PC-3 (cell line): ENCODE results near the gene PBRM1. TPM values are rescaled to one million over a fixed set of nuclear protein-coding genes. Genes with fewer than 3 reads are reported as not detected.
A peak's percentile ranks its signal among the peaks of the same experiment; 100 is the strongest.

Source experiments
- ATAC-seq: fragments of 200-7000 bp; cut with Tn5 transposase; 2 replicates; pipeline ENCODE4 v1.9.1; 2020; ENCODE audit warnings: mild to moderate bottlenecking, moderate library complexity
- BruUV-seq: library from RNA; stranded (reverse); fragments of 400-500 nt; replicated peaks from 2 replicates; lab custom pipeline; 2021; lab: Mats Ljungman, UMichigan
- CTCF ChIA-PET: fragments of 300-600 bp; sonication (Branson Sonifier 250); formaldehyde crosslinking; loops from one replicate; lab custom pipeline; 2022; ENCODE audit warnings: antibody characterized with exemption; lab: Charles Lee
- POLR2A ChIA-PET: fragments of 300-600 bp; sonication (Branson Sonifier 250); formaldehyde crosslinking; loops from one replicate; lab custom pipeline; 2022; ENCODE audit warnings: antibody characterized with exemption; ENCODE audit not compliant: unreplicated experiment; lab: Charles Lee
- DNase-seq: peaks from one replicate; pipeline ENCODE4 v3.0.0-alpha.2; 2015
- H2AFZ ChIP-seq: fragments of 300-600 bp; sonication (generic); 2 replicates; pipeline ENCODE4 v1.6.0; 2016; ENCODE audit warnings: antibody characterized with exemption, low read length
- H3F3A ChIP-seq: fragments of 300-600 bp; sonication (generic); one replicate; pipeline ENCODE4 v1.6.0; 2017; ENCODE audit warnings: antibody characterized with exemption, low read length, control low read depth, mild to moderate bottlenecking; ENCODE audit not compliant: unreplicated experiment
- H3K27ac ChIP-seq: fragments of 300-600 bp; sonication (generic); 2 replicates; pipeline ENCODE4 v1.5.1; 2016; ENCODE audit warnings: mild to moderate bottlenecking, low read length
- H3K27me3 ChIP-seq: fragments of 300-600 bp; sonication (generic); 2 replicates; pipeline ENCODE4 v1.6.1; 2016; ENCODE audit warnings: low read length, mixed read lengths
- H3K36me3 ChIP-seq: fragments of 300-600 bp; sonication (generic); 2 replicates; pipeline ENCODE4 v1.6.1; 2016; ENCODE audit warnings: low read depth, mixed run types, low read length, mixed read lengths
- H3K4me1 ChIP-seq: fragments of 300-600 bp; sonication (generic); 2 replicates; pipeline ENCODE4 v1.5.1; 2016; ENCODE audit warnings: low read length; ENCODE audit not compliant: insufficient read depth
- H3K4me2 ChIP-seq: fragments of 300-600 bp; sonication (generic); 2 replicates; pipeline ENCODE4 v1.6.0; 2016; ENCODE audit warnings: low read length
- H3K4me3 ChIP-seq: fragments of 300-600 bp; sonication (generic); 2 replicates; pipeline ENCODE4 v1.5.1; 2016; ENCODE audit warnings: mild to moderate bottlenecking, low read length, mixed read lengths
- H3K79me2 ChIP-seq: fragments of 300-600 bp; sonication (generic); 2 replicates; pipeline ENCODE4 v1.6.1; 2017; ENCODE audit warnings: low read length, mixed read lengths
- H3K9ac ChIP-seq: fragments of 300-600 bp; sonication (generic); 2 replicates; pipeline ENCODE4 v1.6.0; 2016; ENCODE audit warnings: mild to moderate bottlenecking, low read length
- H3K9me2 ChIP-seq: fragments of 300-600 bp; sonication (generic); replicated peaks from 2 replicates; pipeline ENCODE4 v1.6.1; 2016; ENCODE audit warnings: mixed run types, low read length, mixed read lengths
- H3K9me3 ChIP-seq: fragments of 300-600 bp; sonication (generic); 2 replicates; pipeline ENCODE4 v1.6.1; 2016; ENCODE audit warnings: low read length, mixed read lengths
- H4K20me1 ChIP-seq: fragments of 300-600 bp; sonication (generic); 2 replicates; pipeline ENCODE4 v1.6.1; 2016; ENCODE audit warnings: low read length, mixed read lengths
- EZH2 ChIP-seq: fragments of 300-600 bp; sonication (generic); IDR thresholded peaks from one replicate; pipeline ENCODE4 v1.6.1; 2017; ENCODE audit warnings: antibody characterized with exemption, mild to moderate bottlenecking, low read length; ENCODE audit not compliant: unreplicated experiment
- EZH2phosphoT487 ChIP-seq: fragments of 300-600 bp; sonication (generic); IDR thresholded peaks from 2 replicates; pipeline ENCODE4 v1.6.1; 2018; ENCODE audit warnings: mild to moderate bottlenecking, antibody characterized with exemption, low read length, borderline replicate concordance
- intact Hi-C: fragments of 100-400 bp; cut with micrococcal nuclease; formaldehyde crosslinking; loops from 2 replicates; pipeline ENCODE4 v1.9.0; 2023
- total RNA-seq: library from RNA; depleted of rRNA; stranded (reverse); fragments of >200 nt; gene quantifications from 2 replicates; pipeline ENCODE4 v1.2.3, GENCODE V29; 2014
- TF ChIP-seq, protein P1 (sequence below): fragments of 300-600 bp; sonication (generic); conservative IDR thresholded peaks from 2 replicates; pipeline ENCODE4 v1.5.1; 2017; ENCODE audit warnings: antibody characterized with exemption, low read depth, mild to moderate bottlenecking, low read length

Gene PBRM1
- total RNA-seq, 1 experiment from 2014 or later, result 59.7 TPM

DNA sequence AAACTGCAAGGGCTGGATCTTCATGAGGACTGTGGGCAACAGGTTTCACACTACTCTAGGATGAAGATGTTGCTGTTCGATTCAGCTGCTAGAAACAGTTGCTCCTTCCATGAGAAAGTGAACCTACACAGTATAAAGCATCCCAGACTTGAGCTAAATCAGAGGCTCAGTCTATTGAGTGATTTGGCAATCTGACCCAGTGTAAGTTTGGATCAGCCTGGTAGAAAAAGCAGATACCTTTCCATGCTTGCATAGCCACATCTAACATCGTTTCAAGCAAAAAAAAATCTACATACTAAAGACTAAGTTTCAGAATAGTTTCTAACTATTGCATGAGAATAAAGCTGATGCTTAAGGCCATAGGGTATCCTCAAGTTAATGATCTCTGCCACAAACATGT, 144.7 kb downstream of the PBRM1 start:
- CTCF ChIA-PET, result no interaction called here

DNA sequence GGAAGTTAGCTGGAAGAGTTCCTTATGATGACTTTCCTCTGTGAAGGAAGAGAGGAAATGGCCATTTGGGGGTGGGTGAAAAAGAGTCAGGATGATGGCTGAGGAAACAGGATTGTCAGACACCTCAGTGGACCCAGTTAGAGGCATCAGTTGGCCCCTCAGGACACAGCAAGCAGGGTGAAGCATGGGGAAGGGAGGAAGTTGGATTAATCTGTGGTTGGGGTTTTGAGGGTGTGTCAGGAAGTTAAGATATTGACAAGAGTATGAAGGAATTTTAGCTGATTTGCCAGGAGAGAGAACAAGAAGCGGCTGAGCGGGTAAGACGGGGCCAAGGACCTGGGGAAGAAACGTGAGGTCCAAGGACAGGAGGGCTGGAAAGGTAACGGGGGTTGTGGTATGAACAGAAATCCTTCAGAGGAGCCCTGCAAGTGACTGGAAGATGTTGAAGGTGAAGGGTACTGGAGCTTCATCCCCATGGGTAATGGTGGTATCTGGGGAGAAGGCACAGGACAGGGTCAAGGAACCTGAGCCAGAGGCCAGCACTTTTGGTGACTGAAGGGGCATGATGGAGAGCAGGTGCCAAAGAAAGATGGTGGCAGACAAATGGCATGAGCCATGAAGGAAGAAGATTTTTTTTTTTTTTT, 146.6 kb downstream of the PBRM1 start:
- Histone ChIP-seq H3K36me3 (peaks cover 21% of the 10 kb centered on the region; the same call in 1 of the 2 replicates), H3K9me3 (no peaks in the 10 kb centered on the region), H3K4me2 (peak overlapping the region; percentile 96), H2AFZ (no peak overlapping the region), H3K4me1 (peaks cover 32% of the 10 kb centered on the region), H3K9me2 (no peaks in the 10 kb centered on the region), H3K9ac (no peak overlapping the region), H3F3A (no peaks in the 10 kb centered on the region), H3K27ac (no peak overlapping the region), H3K4me3 (peak overlapping the region; percentile 8), H3K27me3 (no peaks in the 10 kb centered on the region), H3K79me2 (peaks cover 63% of the 10 kb centered on the region), H4K20me1 (peaks cover 24% of the 10 kb centered on the region)
- ChIA-PET POLR2A (no interaction called here), CTCF (no interaction called here)
- no TSS peak for BruUV-seq
- intact Hi-C loops, result loop anchor here (10.0 kb wide), 1 partner anchor 146 kb away; the partner anchor contains the start of genes GNL3 and PBRM1
- ATAC-seq, result no peak
- DNase-seq, result peak; percentile 31
- TF ChIP-seq EZH2phosphoT487 (no peak), EZH2 (no peak)
- TF ChIP-seq, protein P1, sequence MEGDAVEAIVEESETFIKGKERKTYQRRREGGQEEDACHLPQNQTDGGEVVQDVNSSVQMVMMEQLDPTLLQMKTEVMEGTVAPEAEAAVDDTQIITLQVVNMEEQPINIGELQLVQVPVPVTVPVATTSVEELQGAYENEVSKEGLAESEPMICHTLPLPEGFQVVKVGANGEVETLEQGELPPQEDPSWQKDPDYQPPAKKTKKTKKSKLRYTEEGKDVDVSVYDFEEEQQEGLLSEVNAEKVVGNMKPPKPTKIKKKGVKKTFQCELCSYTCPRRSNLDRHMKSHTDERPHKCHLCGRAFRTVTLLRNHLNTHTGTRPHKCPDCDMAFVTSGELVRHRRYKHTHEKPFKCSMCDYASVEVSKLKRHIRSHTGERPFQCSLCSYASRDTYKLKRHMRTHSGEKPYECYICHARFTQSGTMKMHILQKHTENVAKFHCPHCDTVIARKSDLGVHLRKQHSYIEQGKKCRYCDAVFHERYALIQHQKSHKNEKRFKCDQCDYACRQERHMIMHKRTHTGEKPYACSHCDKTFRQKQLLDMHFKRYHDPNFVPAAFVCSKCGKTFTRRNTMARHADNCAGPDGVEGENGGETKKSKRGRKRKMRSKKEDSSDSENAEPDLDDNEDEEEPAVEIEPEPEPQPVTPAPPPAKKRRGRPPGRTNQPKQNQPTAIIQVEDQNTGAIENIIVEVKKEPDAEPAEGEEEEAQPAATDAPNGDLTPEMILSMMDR, result no peak

More for the DNA sequence above, 144.7 kb downstream of the PBRM1 start:
- Histone ChIP-seq H3F3A (no peaks in the 10 kb centered on the region), H3K4me1 (peaks cover 20% of the 10 kb centered on the region), H4K20me1 (peaks cover 24% of the 10 kb centered on the region), H3K27me3 (no peaks in the 10 kb centered on the region), H3K9me3 (no peaks in the 10 kb centered on the region), H3K9ac (no peak overlapping the region), H3K79me2 (peaks cover 60% of the 10 kb centered on the region), H3K9me2 (no peaks in the 10 kb centered on the region), H3K4me2 (no peak overlapping the region), H3K27ac (no peak overlapping the region), H3K36me3 (peaks cover 26% of the 10 kb centered on the region; the same call in 1 of the 2 replicates), H3K4me3 (no peak overlapping the region), H2AFZ (no peak overlapping the region)
- DNase-seq, result no peak
- no peak for TF ChIP-seq EZH2
- TF ChIP-seq, protein P1, result no peak
- no peak for TF ChIP-seq EZH2phosphoT487
- BruUV-seq, result no TSS peak
- intact Hi-C loops, result no loop called here
- POLR2A ChIA-PET, result interaction anchor here (0.6 kb wide), 1 partner anchor 1972 kb away, joined by 3 read pairs; no protein-coding TSS in a partner anchor
- no peak for ATAC-seq
